Right atrium auricular region (tissue), 2 donors: Measurements from ENCODE around the gene ZNF500. TPM values are rescaled to one million over a fixed set of nuclear protein-coding genes. Genes with fewer than 3 reads are reported as not detected.

Source experiments
- DNase-seq: peaks from one replicate; pipeline ENCODE4 v3.0.0-alpha.2; 2019; ENCODE audit warnings: low spot score
- H3K27ac ChIP-seq, 2 donors: fragments of 200-600 bp; sonication (generic); 1 replicate in 1 of 2; 2 replicates in 1 of 2; pipeline ENCODE4 v1.5.1; 2016 to 2019
- H3K27me3 ChIP-seq, 2 donors: fragments of 200-600 bp; sonication (generic); one replicate each; pipeline versions ENCODE4 v1.5.1 to v1.6.0; 2017 to 2019
- H3K36me3 ChIP-seq: fragments of 200-600 bp; sonication (generic); one replicate; pipeline ENCODE4 v1.5.1; 2016
- H3K4me1 ChIP-seq, 2 donors: fragments of 200-600 bp; sonication (generic); one replicate each; pipeline versions ENCODE4 v1.5.1 to v1.6.0; 2017 to 2019
- H3K4me3 ChIP-seq, 2 donors: fragments of 200-600 bp; sonication (generic); 1 replicate in 1 of 2; 2 replicates in 1 of 2; pipeline ENCODE4 v1.5.1; 2017 to 2019; ENCODE audit warnings: mild to moderate bottlenecking in 1 of 2, moderate library complexity in 1 of 2
- H3K9me3 ChIP-seq, 2 donors: fragments of 200-600 bp; sonication (generic); one replicate each; pipeline ENCODE4 v1.5.1; 2019
- CTCF ChIP-seq, 2 donors: fragments of 200-600 bp; sonication (generic); IDR thresholded peaks; one replicate each; pipeline ENCODE4 v1.5.1; 2019; ENCODE audit warnings: antibody characterized with exemption in 2 of 2
- total RNA-seq, 2 donors: library from RNA; depleted of rRNA; stranded (reverse); fragments of >200 nt; gene quantifications; one replicate each; pipeline ENCODE4 v1.1.0, GENCODE V29; 2016

Gene ZNF500
- total RNA-seq, 2 donors from 2014 or later: 4.3 to 7.5 TPM

DNA sequence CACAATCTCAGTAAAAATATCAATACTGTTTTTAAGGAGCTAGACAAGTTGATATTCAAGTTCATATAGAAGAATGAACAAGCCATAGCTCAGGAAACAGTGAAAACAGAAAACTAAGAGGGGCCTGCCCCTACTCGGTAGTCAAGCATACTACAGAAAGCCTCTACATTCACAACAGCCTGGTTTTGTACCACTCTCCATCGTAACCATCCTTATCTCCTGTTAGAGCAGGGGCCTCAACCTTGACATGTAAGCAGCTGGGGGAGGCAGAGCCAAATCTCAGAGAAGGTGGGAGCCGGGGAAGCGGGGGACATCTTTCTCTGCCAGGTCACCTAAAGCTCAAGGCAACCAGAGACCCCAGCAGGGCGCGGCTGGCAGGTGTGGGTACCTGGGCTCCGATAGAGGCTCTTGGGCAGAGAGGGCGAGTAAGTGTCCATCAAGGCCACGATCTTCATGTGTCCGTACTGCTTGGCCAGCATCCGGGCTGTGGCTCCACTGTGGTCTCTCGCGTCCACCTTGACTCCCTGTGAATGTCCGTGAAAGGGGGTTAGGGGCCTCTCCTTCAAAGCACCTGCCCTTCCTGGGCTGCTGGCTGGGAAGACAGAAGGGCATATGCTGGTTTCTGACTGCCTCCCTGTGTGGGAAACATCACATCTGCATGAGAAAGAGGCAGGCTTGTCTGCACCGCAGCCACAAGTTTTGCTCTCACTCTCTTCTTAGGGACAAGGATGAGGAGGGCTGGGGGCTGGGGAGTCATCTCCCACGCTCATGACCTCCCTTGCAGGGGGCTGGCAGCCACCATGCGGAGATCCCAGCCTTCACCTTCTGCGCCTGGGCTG, 53.1 kb downstream of the ZNF500 start:
- DNase-seq: no peak

GRCh38 chr16:4709481-4709880, 57.5 kb downstream of the ZNF500 start:
- DNase-seq: no peak
- no peak for TF ChIP-seq CTCF (IDR thresholded peaks at IDR 0.05)

More for the DNA sequence above, 53.1 kb downstream of the ZNF500 start:
- Histone ChIP-seq H3K36me3 (peaks cover 27% of the 10 kb centered on the region), H3K27ac (no peak overlapping the region), H3K27me3 (no peaks in the 10 kb centered on the region), H3K4me1 (no peaks in the 10 kb centered on the region), H3K4me3 (no peak overlapping the region), H3K9me3 (no peaks in the 10 kb centered on the region)
- TF ChIP-seq CTCF (IDR thresholded peaks at IDR 0.05): no peak

DNA sequence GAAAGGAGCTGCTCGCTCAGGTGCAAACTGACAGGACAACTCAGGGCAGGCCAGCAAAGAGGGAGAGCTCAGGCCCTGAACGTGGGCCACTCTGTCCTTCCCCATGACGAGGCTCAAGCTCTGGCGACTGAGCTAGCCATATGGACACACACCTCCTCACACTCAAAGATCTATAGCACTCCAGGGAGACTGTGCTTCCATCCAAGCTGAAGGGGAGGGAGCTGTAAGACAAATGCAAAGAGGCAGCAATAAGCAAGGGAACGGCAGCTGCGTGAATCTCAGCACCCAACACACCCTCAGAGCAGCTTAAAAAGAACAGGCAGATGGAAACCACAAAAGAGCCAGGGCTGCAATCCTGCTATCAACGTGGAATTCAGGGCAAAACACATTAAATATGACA, 60.1 kb downstream of the ZNF500 start:
- Histone ChIP-seq H3K4me3 (no peak overlapping the region), H3K36me3 (peaks cover 50% of the 10 kb centered on the region), H3K27ac (no peak overlapping the region), H3K27me3 (no peaks in the 10 kb centered on the region), H3K4me1 (no peaks in the 10 kb centered on the region), H3K9me3 (no peaks in the 10 kb centered on the region)
- TF ChIP-seq CTCF (IDR thresholded peaks at IDR 0.05): no peak
- DNase-seq: no peak

More at GRCh38 chr16:4709481-4709880, 57.5 kb downstream of the ZNF500 start:
- Histone ChIP-seq H3K27me3 (no peaks in the 10 kb centered on the region), H3K27ac (no peak overlapping the region), H3K36me3 (peaks cover 42% of the 10 kb centered on the region), H3K9me3 (no peaks in the 10 kb centered on the region), H3K4me1 (no peaks in the 10 kb centered on the region), H3K4me3 (no peak overlapping the region)

GRCh38 chr16:4704913-4705312, 62.0 kb downstream of the ZNF500 start:
- no peaks in the 10 kb centered on the region for H3K4me1 ChIP-seq
- H3K4me3 ChIP-seq: no peak overlapping the region
- TF ChIP-seq CTCF (IDR thresholded peaks at IDR 0.05): no peak
- H3K27ac ChIP-seq: no peak overlapping the region
- H3K9me3 ChIP-seq: no peaks in the 10 kb centered on the region
- DNase-seq: no peak
- peaks cover 66% of the 10 kb centered on the region for H3K36me3 ChIP-seq
- H3K27me3 ChIP-seq: no peaks in the 10 kb centered on the region

GRCh38 chr16:4704491-4704890, 62.5 kb downstream of the ZNF500 start:
- H3K4me3 ChIP-seq: no peak overlapping the region
- no peak overlapping the region for H3K27ac ChIP-seq
- no peaks in the 10 kb centered on the region for H3K4me1 ChIP-seq
- H3K27me3 ChIP-seq: no peaks in the 10 kb centered on the region
- no peak for TF ChIP-seq CTCF (IDR thresholded peaks at IDR 0.05)
- no peak for DNase-seq
- no peaks in the 10 kb centered on the region for H3K9me3 ChIP-seq
- H3K36me3 ChIP-seq: peaks cover 66% of the 10 kb centered on the region
